GM12878 (cell line): ENCODE data around the gene MIA2. TPM values are rescaled to one million over a fixed set of nuclear protein-coding genes. Genes with fewer than 3 reads are reported as not detected.

ENCODE experiments used
- ATAC-seq: fragments of 200-7000 bp; cut with Tn5 transposase; 3 replicates; pipeline ENCODE4 v1.9.1; 2020; ENCODE audit warnings: mild to moderate bottlenecking, moderate library complexity
- BruUV-seq: library from RNA; stranded (reverse); fragments of 400-500 nt; replicated peaks from 2 replicates; lab custom pipeline; 2021; lab: Mats Ljungman, UMichigan
- CTCF ChIA-PET: fragments of 300-600 bp; sonication (Branson Sonifier 250); formaldehyde crosslinking; extraction: SDS; loops from one replicate; lab custom pipeline; 2021; ENCODE audit warnings: inconsistent platforms; lab: Yijun Ruan, JAX
- POLR2A ChIA-PET: fragments of 350-600 bp; formaldehyde crosslinking; extraction: SDS; loops from one replicate; lab custom pipeline; 2021; ENCODE audit warnings: inconsistent platforms; lab: Charles Lee
- RAD21 ChIA-PET: fragments of 300-600 bp; sonication (Branson Sonifier 250); formaldehyde crosslinking; loops from one replicate; lab custom pipeline; 2023; ENCODE audit warnings: antibody characterized with exemption; ENCODE audit not compliant: unreplicated experiment; lab: Charles Lee
- SMC1A ChIA-PET: fragments of 300-600 bp; sonication (Branson Sonifier 250); formaldehyde crosslinking; loops from one replicate; lab custom pipeline; 2023; ENCODE audit not compliant: unreplicated experiment, uncharacterized antibody; lab: Charles Lee
- DNase-seq: peaks from one replicate; pipeline ENCODE4 v3.0.0-alpha.2; 2011; ENCODE audit warnings: low read depth, low spot score
- FAIRE-seq: peaks from 3 replicates; lab custom pipeline; 2011; peaks lifted over from hg19 to GRCh38; lab: Jason Lieb, UNC
- H2AFZ ChIP-seq: 2 replicates; pipeline ENCODE4 v1.6.0; 2011; ENCODE audit warnings: low read depth, low read length, control low read depth; ENCODE audit not compliant: control insufficient read depth
- H3K27ac ChIP-seq: 2 replicates; pipeline ENCODE4 v1.5.1; 2011; ENCODE audit warnings: control low read depth; ENCODE audit not compliant: control insufficient read depth, insufficient read depth
- H3K27me3 ChIP-seq, 2 experiments: replicated peaks in 1 of 2; 2 replicates each; pipeline versions ENCODE4 v1.6.0 to v1.6.1; 2011; ENCODE audit warnings: low read length in 1 of 2; ENCODE audit not compliant: control insufficient read depth in 2 of 2, insufficient read depth in 2 of 2
- H3K36me3 ChIP-seq, 2 experiments: 2 replicates each; pipeline ENCODE4 v1.5.1; 2011; ENCODE audit warnings: low read length in 1 of 2; ENCODE audit not compliant: control insufficient read depth in 2 of 2, insufficient read depth in 2 of 2
- H3K4me1 ChIP-seq: 2 replicates; pipeline ENCODE4 v1.6.1; 2011; ENCODE audit warnings: mild to moderate bottlenecking, low read length, moderate library complexity, mixed read lengths; ENCODE audit not compliant: control insufficient read depth, insufficient read depth
- H3K4me2 ChIP-seq: 2 replicates; pipeline ENCODE4 v1.6.0; 2011; ENCODE audit warnings: control low read depth; ENCODE audit not compliant: control insufficient read depth, insufficient read depth
- H3K4me3 ChIP-seq: fragments of 200-600 bp; sonication (generic); 2 replicates; pipeline ENCODE4 v1.5.1; 2016
- H3K79me2 ChIP-seq: 2 replicates; pipeline ENCODE4 v1.6.0; 2011; ENCODE audit warnings: low read length; ENCODE audit not compliant: control insufficient read depth, insufficient read depth
- H3K9ac ChIP-seq: 2 replicates; pipeline ENCODE4 v1.8.0; 2011; ENCODE audit warnings: low read length, control low read depth, mixed read lengths; ENCODE audit not compliant: control insufficient read depth, insufficient read depth
- H3K9me3 ChIP-seq: replicated peaks from 3 replicates; pipeline ENCODE4 v1.5.1; 2011; ENCODE audit warnings: mild to moderate bottlenecking, low read length; ENCODE audit not compliant: control insufficient read depth, insufficient read depth
- H4K20me1 ChIP-seq: 2 replicates; pipeline ENCODE4 v1.6.0; 2011; ENCODE audit not compliant: control insufficient read depth, insufficient read depth
- BRCA1 ChIP-seq: IDR thresholded peaks from 2 replicates; pipeline ENCODE4 v1.6.1; 2011; ENCODE audit warnings: low read depth, low read length, improper control_type of control experiment
- CBX3 ChIP-seq: fragments of 200-600 bp; sonication (generic); IDR thresholded peaks from 2 replicates; pipeline ENCODE4 v1.6.1; 2016; ENCODE audit warnings: low read depth, borderline replicate concordance
- CBX5 ChIP-seq: sonication (generic); IDR thresholded peaks from 2 replicates; pipeline ENCODE4 v1.6.1; 2016; ENCODE audit warnings: low read depth, moderate library complexity, mild to moderate bottlenecking, inconsistent platforms
- MTA2 ChIP-seq: fragments of 450-650 bp; IDR thresholded peaks from 2 replicates; pipeline ENCODE4 v1.6.1; 2016; ENCODE audit warnings: low read depth, mild to moderate bottlenecking, moderate library complexity
- MYC ChIP-seq: IDR thresholded peaks from 2 replicates; pipeline ENCODE4 v1.6.1; 2011; ENCODE audit warnings: mild to moderate bottlenecking, low read length, moderate library complexity, inconsistent platforms; ENCODE audit not compliant: insufficient read depth, insufficient replicate concordance, insufficient read length, severe bottlenecking
- RCOR1 ChIP-seq: conservative IDR thresholded peaks from 2 replicates; pipeline ENCODE4 v1.6.1; 2012; ENCODE audit warnings: low read depth, low read length, improper control_type of control experiment
- RELA ChIP-seq: fragments of 450-650 bp; IDR thresholded peaks from 2 replicates; pipeline ENCODE4 v1.8.0; 2014; ENCODE audit warnings: borderline replicate concordance; ENCODE audit not compliant: partially characterized antibody
- TCF3 ChIP-seq: IDR thresholded peaks from 2 replicates; pipeline ENCODE4 v1.6.1; 2012; ENCODE audit warnings: low read depth, mild to moderate bottlenecking, low read length, borderline replicate concordance; ENCODE audit not compliant: insufficient read depth
- WRNIP1 ChIP-seq: IDR thresholded peaks from 2 replicates; pipeline ENCODE4 v1.6.1; 2011; ENCODE audit warnings: low read depth, low read length, improper control_type of control experiment, borderline replicate concordance
- WGBS: methylation state at CpG from one replicate; pipeline ENCODE4 v1.1.6; 2016; ENCODE audit warnings: low lambda C conversion rate; ENCODE audit not compliant: insufficient replicate concordance, insufficient coverage; ENCODE audit errors: missing lambda C conversion rate; 5-methylcytosine and 5-hydroxymethylcytosine counted together
- in situ Hi-C: fragments of 300-500 bp; cut with MboI; formaldehyde crosslinking; loops from 9 replicates; pipeline ENCODE4 v1.14.3; 2018; ENCODE audit warnings: mixed read lengths
- intact Hi-C: fragments of 100-400 bp; cut with micrococcal nuclease; formaldehyde crosslinking; loops from one replicate; pipeline ENCODE4 v1.14.2; 2022; ENCODE audit not compliant: unreplicated experiment
- polyA plus RNA-seq, 11 experiments: library from polyadenylated mRNA; depleted of rRNA in 4 of 11; unstranded in 6 of 11; stranded (reverse) in 5 of 11; fragments of >200 nt; fragmentation: Nextera tagmentation in 4 of 11; fragmentation: Illumina TruSeq in 1 of 11; extraction: Ambion mirVana in 4 of 11; extraction: Trizol in 1 of 11; gene quantifications; 1 replicate in 1 of 11; 2 replicates in 10 of 11; pipeline versions ENCODE4 v1.2.1 to v1.2.3, GENCODE V29; 2011 to 2016; ENCODE audit warnings: inconsistent platforms in 2 of 11, missing spikeins in 2 of 11, low read depth in 1 of 11
- total RNA-seq, 4 experiments: library from RNA; depleted of rRNA in 3 of 4; stranded (reverse); fragments of >200 nt in 3 of 4; fragmentation: Illumina TruSeq in 1 of 4; extraction: Trizol in 1 of 4; gene quantifications; 2 replicates each; pipeline versions ENCODE4 v1.2.1 to v1.2.3, GENCODE V29; 2013 to 2021
- TF ChIP-seq, protein P1 (sequence below): fragments of 450-650 bp; IDR thresholded peaks from 2 replicates; pipeline ENCODE4 v1.6.1; 2017; ENCODE audit warnings: mild to moderate bottlenecking, low read depth, inconsistent platforms; ENCODE audit not compliant: poor library complexity, severe bottlenecking
- TF ChIP-seq, protein P2 (sequence below): IDR thresholded peaks from 2 replicates; pipeline ENCODE4 v1.6.1; 2011; ENCODE audit warnings: mild to moderate bottlenecking, low read depth, low read length, moderate library complexity; ENCODE audit not compliant: insufficient replicate concordance

The MIA2 gene
- total and polyA plus RNA-seq, 10 of the 15 experiments (the other 5 are each of a cell fraction or from before 2014, with no cell fraction given): 6.3 to 36.8 (median 17.1) TPM

DNA sequence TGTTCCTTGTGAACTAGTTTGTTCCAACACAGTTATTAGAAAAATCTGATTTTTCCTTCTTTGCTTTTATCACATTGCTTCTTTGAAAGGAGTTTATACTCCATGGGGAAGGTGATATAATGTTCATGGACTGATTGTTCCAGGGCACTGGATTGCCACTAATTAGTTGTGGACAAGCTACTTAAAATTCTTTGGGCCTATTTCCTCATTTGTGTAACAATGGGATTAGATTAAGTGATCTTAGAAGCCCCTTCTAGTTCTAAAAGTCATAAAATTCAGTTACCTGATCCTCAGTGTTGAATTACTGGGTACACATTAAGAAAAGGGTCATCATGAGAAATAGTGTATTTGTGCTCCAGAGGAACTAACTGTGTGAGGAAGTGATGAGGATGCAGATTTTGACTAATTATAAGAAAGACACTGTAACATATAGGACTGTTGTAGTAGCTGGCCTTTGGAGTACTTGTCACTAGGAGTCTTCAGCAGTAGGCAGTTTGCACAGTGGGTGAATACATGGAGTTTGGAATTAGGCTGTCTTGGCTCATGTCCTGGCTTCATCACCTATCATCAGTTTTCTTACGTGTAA lies 82.2 kb downstream of the MIA2 start (continued):
- TF ChIP-seq, protein P1, sequence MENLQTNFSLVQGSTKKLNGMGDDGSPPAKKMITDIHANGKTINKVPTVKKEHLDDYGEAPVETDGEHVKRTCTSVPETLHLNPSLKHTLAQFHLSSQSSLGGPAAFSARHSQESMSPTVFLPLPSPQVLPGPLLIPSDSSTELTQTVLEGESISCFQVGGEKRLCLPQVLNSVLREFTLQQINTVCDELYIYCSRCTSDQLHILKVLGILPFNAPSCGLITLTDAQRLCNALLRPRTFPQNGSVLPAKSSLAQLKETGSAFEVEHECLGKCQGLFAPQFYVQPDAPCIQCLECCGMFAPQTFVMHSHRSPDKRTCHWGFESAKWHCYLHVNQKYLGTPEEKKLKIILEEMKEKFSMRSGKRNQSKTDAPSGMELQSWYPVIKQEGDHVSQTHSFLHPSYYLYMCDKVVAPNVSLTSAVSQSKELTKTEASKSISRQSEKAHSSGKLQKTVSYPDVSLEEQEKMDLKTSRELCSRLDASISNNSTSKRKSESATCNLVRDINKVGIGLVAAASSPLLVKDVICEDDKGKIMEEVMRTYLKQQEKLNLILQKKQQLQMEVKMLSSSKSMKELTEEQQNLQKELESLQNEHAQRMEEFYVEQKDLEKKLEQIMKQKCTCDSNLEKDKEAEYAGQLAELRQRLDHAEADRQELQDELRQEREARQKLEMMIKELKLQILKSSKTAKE: no peak
- TF ChIP-seq MYC: no peak
- TF ChIP-seq CBX5: no peak
- TF ChIP-seq RELA: no peak
- TF ChIP-seq WRNIP1: no peak

- TF ChIP-seq BRCA1 (no peak), RCOR1 (no peak), MTA2 (no peak), CBX3 (no peak), TCF3 (no peak)
- TF ChIP-seq, protein P2, sequence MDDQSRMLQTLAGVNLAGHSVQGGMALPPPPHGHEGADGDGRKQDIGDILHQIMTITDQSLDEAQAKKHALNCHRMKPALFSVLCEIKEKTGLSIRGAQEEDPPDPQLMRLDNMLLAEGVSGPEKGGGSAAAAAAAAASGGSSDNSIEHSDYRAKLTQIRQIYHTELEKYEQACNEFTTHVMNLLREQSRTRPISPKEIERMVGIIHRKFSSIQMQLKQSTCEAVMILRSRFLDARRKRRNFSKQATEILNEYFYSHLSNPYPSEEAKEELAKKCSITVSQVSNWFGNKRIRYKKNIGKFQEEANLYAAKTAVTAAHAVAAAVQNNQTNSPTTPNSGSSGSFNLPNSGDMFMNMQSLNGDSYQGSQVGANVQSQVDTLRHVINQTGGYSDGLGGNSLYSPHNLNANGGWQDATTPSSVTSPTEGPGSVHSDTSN: no peak
- in situ Hi-C loops (no loop called here), intact Hi-C loops (no loop called here)
- BruUV-seq: no TSS peak
- Histone ChIP-seq H3K4me3 (no peak overlapping the region), H3K4me2 (no peak overlapping the region), H3K36me3 (peaks cover 0 to 5% of the 10 kb centered on the region in 2 experiments; a peak in 1 of 4 replicates), H4K20me1 (no peaks in the 10 kb centered on the region), H3K4me1 (no peaks in the 10 kb centered on the region), H3K79me2 (no peaks in the 10 kb centered on the region), H3K27ac (no peak overlapping the region), H3K9ac (no peak overlapping the region), H3K27me3 (no peaks in the 10 kb centered on the region), H2AFZ (no peak overlapping the region), H3K9me3 (no peaks in the 10 kb centered on the region)
- ATAC-seq: no peak
- POLR2A ChIA-PET: no interaction called here
- RAD21 ChIA-PET: interaction anchor here (0.8 kb wide), 1 partner anchor 50 kb away, joined by 3 read pairs; no protein-coding TSS in a partner anchor
- 98% methylated on average over 8 of the region's 8 CpGs for WGBS
- DNase-seq: no peak
- FAIRE-seq: no peak
- CTCF ChIA-PET: no interaction called here
- SMC1A ChIA-PET: no interaction called here
Observed at GRCh38 chr14:39316830-39317553, 83.3 kb downstream of the MIA2 start.
